Testis (tissue), 3 donors: Measurements from ENCODE around the gene ANKRD27. TPM values are rescaled to one million over a fixed set of nuclear protein-coding genes. Genes with fewer than 3 reads are reported as not detected.

Experiments used
- DNase-seq: peaks from one replicate; pipeline ENCODE4 v3.0.0-alpha.2; 2019
- H3K27ac ChIP-seq, 2 donors: fragments of 200-600 bp; sonication (generic); one replicate each; pipeline ENCODE4 v1.5.1; 2019
- H3K27me3 ChIP-seq: fragments of 200-600 bp; sonication (generic); one replicate; pipeline ENCODE4 v1.5.1; 2019
- H3K36me3 ChIP-seq: fragments of 200-600 bp; sonication (generic); one replicate; pipeline ENCODE4 v1.5.1; 2017; ENCODE audit warnings: low read depth; ENCODE audit errors: missing control alignments
- H3K4me1 ChIP-seq: fragments of 200-600 bp; sonication (generic); one replicate; pipeline ENCODE4 v1.5.1; 2019
- H3K4me3 ChIP-seq, 2 donors: fragments of 200-600 bp; sonication (generic); one replicate each; pipeline ENCODE4 v1.5.1; 2017 to 2019
- H3K9me3 ChIP-seq: fragments of 200-600 bp; sonication (generic); one replicate; pipeline ENCODE4 v1.5.1; 2017
- POLR2A ChIP-seq: fragments of 450-650 bp; IDR thresholded peaks from one replicate; pipeline ENCODE4 v1.6.1; 2017; ENCODE audit warnings: antibody characterized with exemption, mild to moderate bottlenecking, moderate library complexity
- WGBS, 2 donors: methylation state at CpG; one replicate each; pipeline ENCODE4 v1.1.5; 2018; 5-methylcytosine and 5-hydroxymethylcytosine counted together
- intact Hi-C: fragments of 100-400 bp; cut with DNase I; formaldehyde crosslinking; loops from one replicate; pipeline ENCODE4 v1.15.1; 2023; ENCODE audit warnings: low total_unique reads
- polyA plus RNA-seq: library from polyadenylated mRNA; stranded (reverse); fragments of 350-450 nt; fragmentation: Illumina TruSeq; extraction: RNeasy Lipid Tissue Mini Kit (QIAGEN cat#74804); gene quantifications from one replicate; pipeline ENCODE4 v1.2.3, GENCODE V29; 2014; ENCODE audit warnings: low read depth, low replicate concordance; ENCODE audit not compliant: insufficient read depth
- total RNA-seq, 2 donors: library from RNA; depleted of rRNA; stranded (reverse); fragments of >200 nt; gene quantifications; one replicate each; pipeline ENCODE4 v1.2.3, GENCODE V29; 2016
- TF ChIP-seq, protein P1 (sequence below), 3 experiments: fragments of 450-650 bp in 2 of 3; fragments of 200-600 bp in 1 of 3; sonication (generic) in 1 of 3; IDR thresholded peaks; one replicate each; pipeline ENCODE4 v1.5.1; 2016 to 2019; ENCODE audit warnings: antibody characterized with exemption in 3 of 3, mild to moderate bottlenecking in 2 of 3, moderate library complexity in 1 of 3

ANKRD27 gene
- total and polyA plus RNA-seq, 3 donors from 2014 or later, result 34.6 to 54.4 (median 45.8) TPM

DNA sequence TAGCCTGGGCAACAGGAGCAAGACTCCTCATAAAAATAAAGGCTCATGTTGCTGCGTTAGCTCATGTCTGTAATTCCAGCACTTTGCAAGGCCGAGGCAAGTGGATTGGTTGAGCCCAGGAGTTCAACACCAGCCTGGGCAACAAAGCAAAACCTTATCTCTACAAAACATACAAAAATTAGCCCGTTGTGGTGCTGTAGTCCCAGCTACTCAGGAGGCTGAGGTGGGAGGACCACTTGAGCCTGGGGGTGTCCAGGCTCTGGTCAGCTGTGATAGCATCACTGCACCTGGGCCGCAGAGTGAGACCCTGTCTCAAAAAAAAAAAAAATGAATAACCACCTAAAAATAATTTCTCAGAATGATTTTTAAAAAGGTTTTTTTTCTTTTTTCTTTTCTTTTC, 12.7 kb upstream of the ANKRD27 start:
- intact Hi-C loops, result no loop called here
- WGBS, 2 donors, result 80 to 89% methylated on average over 4 of the region's 4 CpGs
- no peak for TF ChIP-seq POLR2A
- TF ChIP-seq, protein P1, sequence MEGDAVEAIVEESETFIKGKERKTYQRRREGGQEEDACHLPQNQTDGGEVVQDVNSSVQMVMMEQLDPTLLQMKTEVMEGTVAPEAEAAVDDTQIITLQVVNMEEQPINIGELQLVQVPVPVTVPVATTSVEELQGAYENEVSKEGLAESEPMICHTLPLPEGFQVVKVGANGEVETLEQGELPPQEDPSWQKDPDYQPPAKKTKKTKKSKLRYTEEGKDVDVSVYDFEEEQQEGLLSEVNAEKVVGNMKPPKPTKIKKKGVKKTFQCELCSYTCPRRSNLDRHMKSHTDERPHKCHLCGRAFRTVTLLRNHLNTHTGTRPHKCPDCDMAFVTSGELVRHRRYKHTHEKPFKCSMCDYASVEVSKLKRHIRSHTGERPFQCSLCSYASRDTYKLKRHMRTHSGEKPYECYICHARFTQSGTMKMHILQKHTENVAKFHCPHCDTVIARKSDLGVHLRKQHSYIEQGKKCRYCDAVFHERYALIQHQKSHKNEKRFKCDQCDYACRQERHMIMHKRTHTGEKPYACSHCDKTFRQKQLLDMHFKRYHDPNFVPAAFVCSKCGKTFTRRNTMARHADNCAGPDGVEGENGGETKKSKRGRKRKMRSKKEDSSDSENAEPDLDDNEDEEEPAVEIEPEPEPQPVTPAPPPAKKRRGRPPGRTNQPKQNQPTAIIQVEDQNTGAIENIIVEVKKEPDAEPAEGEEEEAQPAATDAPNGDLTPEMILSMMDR (IDR thresholded peaks at IDR 0.05), result no peak
- no peak for DNase-seq
- Histone ChIP-seq H3K36me3 (no peaks in the 10 kb centered on the region), H3K4me1 (peaks cover 7% of the 10 kb centered on the region), H3K4me3 (no peak overlapping the region), H3K27me3 (no peaks in the 10 kb centered on the region), H3K27ac (no peak overlapping the region), H3K9me3 (no peaks in the 10 kb centered on the region)

DNA sequence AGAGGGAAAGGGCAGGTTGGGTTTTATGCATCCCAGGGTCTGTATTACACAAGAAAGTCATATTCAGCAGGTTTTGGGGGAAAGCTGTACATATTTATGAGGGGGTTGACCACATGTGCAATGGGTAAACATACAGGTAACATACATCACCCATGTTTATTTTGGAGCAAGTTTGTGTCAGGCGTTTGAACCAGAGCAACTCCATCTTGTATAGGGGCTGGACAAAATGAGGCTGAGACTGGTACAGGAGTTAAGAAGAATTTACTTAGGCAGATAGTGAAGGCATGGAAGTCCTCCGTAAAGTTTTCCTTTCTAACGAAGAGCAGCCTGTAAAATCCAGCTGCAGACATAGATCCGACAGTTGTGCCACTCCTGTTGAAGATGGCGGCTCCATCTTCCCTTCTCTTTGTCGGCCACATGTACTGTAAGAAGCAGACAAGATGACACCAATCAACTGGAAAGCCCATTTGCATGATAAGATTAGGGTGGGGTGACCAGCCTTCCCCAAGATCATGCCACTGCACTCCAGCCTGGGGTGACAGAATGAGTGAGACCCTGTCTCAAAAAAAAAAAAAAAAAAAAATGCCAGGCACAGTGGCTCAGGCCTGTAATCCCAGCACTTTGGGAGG, 12.0 kb upstream of the ANKRD27 start:
- Histone ChIP-seq H3K27me3 (no peaks in the 10 kb centered on the region), H3K36me3 (no peaks in the 10 kb centered on the region), H3K4me3 (no peak overlapping the region), H3K27ac (no peak overlapping the region), H3K4me1 (peaks cover 6% of the 10 kb centered on the region), H3K9me3 (no peaks in the 10 kb centered on the region)
- intact Hi-C loops, result no loop called here
- no peak for DNase-seq
- 94% methylated on average over 6 of the region's 6 CpGs for WGBS, 2 donors
- TF ChIP-seq POLR2A, result no peak
- TF ChIP-seq, protein P1 (IDR thresholded peaks at IDR 0.05), result no peak

DNA sequence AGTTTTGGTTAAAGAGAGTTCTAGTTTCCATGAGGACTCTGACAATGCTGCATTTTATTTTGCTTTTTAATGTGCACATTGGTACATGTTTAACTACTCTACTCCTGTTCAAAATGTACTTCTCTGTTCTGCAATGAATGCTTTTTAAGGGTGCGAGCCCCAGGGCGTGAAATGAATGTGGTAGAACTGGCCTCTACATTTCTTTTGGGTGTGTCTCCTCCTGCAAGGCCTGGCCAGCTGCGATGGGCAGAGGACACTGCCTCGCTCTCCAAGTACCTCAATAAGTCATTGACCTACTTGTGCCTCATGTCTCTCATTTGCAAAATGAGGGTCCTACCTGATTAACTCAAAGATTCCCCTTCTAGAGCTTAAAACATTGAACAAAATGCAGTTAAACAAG, 7.3 kb upstream of the ANKRD27 start:
- intact Hi-C loops, result no loop called here
- no peak for DNase-seq
- no peaks in the 10 kb centered on the region for H3K27me3 ChIP-seq
- no peak for TF ChIP-seq POLR2A
- TF ChIP-seq, protein P1 (IDR thresholded peaks at IDR 0.05), result no peak
- H3K4me3 ChIP-seq, result no peak overlapping the region
- H3K4me1 ChIP-seq, result no peaks in the 10 kb centered on the region
- no peak overlapping the region for H3K27ac ChIP-seq
- H3K9me3 ChIP-seq, result no peaks in the 10 kb centered on the region
- H3K36me3 ChIP-seq, result no peaks in the 10 kb centered on the region
- WGBS, 2 donors, result 90 to 92% methylated on average over 4 of the region's 4 CpGs

DNA sequence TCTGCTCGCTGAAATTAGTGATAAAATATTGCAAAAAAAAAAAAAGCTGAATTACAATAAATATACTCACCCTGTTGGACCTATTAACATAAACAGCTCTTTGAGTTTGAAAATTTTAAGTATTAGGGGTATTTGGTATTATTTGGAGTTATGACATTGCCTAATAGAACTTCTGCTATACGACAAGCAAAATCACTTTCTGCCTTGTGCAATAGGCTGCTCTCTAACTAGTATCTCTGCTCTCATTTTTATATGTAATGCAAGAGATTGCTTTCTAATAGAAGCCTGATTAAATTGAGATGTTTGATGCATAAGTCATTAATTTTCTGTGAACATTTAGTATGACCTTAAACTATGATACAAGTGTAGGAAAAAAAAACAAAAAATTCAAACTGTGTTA, 6.0 kb upstream of the ANKRD27 start:
- no peak for DNase-seq
- intact Hi-C loops, result no loop called here

More for the DNA sequence above, 6.0 kb upstream of the ANKRD27 start:
- no peaks in the 10 kb centered on the region for H3K9me3 ChIP-seq
- no peaks in the 10 kb centered on the region for H3K36me3 ChIP-seq
- no peak overlapping the region for H3K27ac ChIP-seq
- no peak overlapping the region for H3K4me3 ChIP-seq
- 83% methylated on average over 2 of the region's 2 CpGs for WGBS, 2 donors
- TF ChIP-seq, protein P1 (IDR thresholded peaks at IDR 0.05), result no peak
- TF ChIP-seq POLR2A, result no peak
- no peaks in the 10 kb centered on the region for H3K4me1 ChIP-seq
- H3K27me3 ChIP-seq, result no peaks in the 10 kb centered on the region
